H1 (cell line): Measurements from ENCODE around the gene NEB. TPM values are rescaled to one million over a fixed set of nuclear protein-coding genes. Genes with fewer than 3 reads are reported as not detected.

ENCODE experiments used
- CTCF ChIA-PET: fragments of 300-600 bp; sonication (Branson Sonifier 250); formaldehyde crosslinking; loops from one replicate; lab custom pipeline; 2021; ENCODE audit not compliant: partially characterized antibody; lab: Charles Lee
- POLR2A ChIA-PET: fragments of 300-600 bp; sonication (Branson Sonifier 250); formaldehyde crosslinking; loops from one replicate; lab custom pipeline; 2021; ENCODE audit warnings: inconsistent platforms; ENCODE audit not compliant: partially characterized antibody; lab: Charles Lee
- DNase-seq, 2 experiments: peaks; one replicate each; pipeline versions ENCODE4 v3.0.0 to v3.0.0-alpha.2; 2010 to 2022; ENCODE audit warnings: low spot score in 2 of 2, low read depth in 1 of 2, mixed read lengths in 1 of 2
- FAIRE-seq: peaks from 2 replicates; lab custom pipeline; 2011; peaks lifted over from hg19 to GRCh38; lab: Jason Lieb, UNC
- H2AFZ ChIP-seq: 2 replicates; pipeline ENCODE4 v1.8.1; 2012; ENCODE audit warnings: low read length, inconsistent platforms
- H2AK5ac ChIP-seq: 2 replicates; pipeline ENCODE4 v1.6.1; 2013; ENCODE audit warnings: low read depth, low read length
- H2BK120ac ChIP-seq: replicated peaks from 2 replicates; pipeline ENCODE3; 2013; ENCODE audit warnings: low read depth, low read length, inconsistent platforms
- H2BK12ac ChIP-seq: 2 replicates; pipeline ENCODE4 v1.6.1; 2013; ENCODE audit warnings: low read depth, low read length
- H2BK15ac ChIP-seq: 2 replicates; pipeline ENCODE4 v1.6.1; 2013; ENCODE audit warnings: low read length
- H2BK20ac ChIP-seq: 2 replicates; pipeline ENCODE4 v1.6.1; 2013; ENCODE audit warnings: low read length
- H2BK5ac ChIP-seq: 2 replicates; pipeline ENCODE4 v1.6.1; 2013; ENCODE audit warnings: low read depth, low read length
- H3K14ac ChIP-seq: 2 replicates; pipeline ENCODE4 v1.6.1; 2013; ENCODE audit warnings: inconsistent platforms; ENCODE audit not compliant: insufficient read length
- H3K18ac ChIP-seq: 2 replicates; pipeline ENCODE4 v1.6.1; 2013; ENCODE audit warnings: low read length; ENCODE audit errors: extremely low read depth
- H3K23ac ChIP-seq: 2 replicates; pipeline ENCODE4 v1.6.1; 2013; ENCODE audit warnings: inconsistent platforms; ENCODE audit not compliant: insufficient read length
- H3K23me2 ChIP-seq: 2 replicates; pipeline ENCODE4 v1.6.1; 2013; ENCODE audit warnings: low read depth, low read length
- H3K27ac ChIP-seq: 2 replicates; pipeline ENCODE4 v1.6.1; 2011; ENCODE audit warnings: low read depth, low read length, inconsistent platforms
- H3K27me3 ChIP-seq, 4 experiments: replicated peaks in 1 of 4; 1 replicate in 1 of 4; 2 replicates in 3 of 4; pipeline versions ENCODE4 v1.6.1 to v1.8.1; 2011 to 2013; ENCODE audit warnings: low read length in 3 of 4, mild to moderate bottlenecking in 3 of 4, inconsistent platforms in 2 of 4, mixed read lengths in 2 of 4, moderate library complexity in 1 of 4; ENCODE audit not compliant: control insufficient read depth in 3 of 4, insufficient read depth in 3 of 4; ENCODE audit errors: extremely low read depth in 1 of 4
- H3K36me3 ChIP-seq, 4 experiments: 2 replicates each; pipeline versions ENCODE4 v1.6.1 to v1.8.1; 2011 to 2013; ENCODE audit warnings: mild to moderate bottlenecking in 4 of 4, low read length in 3 of 4, moderate library complexity in 2 of 4, control low read depth in 1 of 4, inconsistent platforms in 1 of 4; ENCODE audit not compliant: insufficient read depth in 4 of 4, control insufficient read depth in 2 of 4
- H3K4ac ChIP-seq: replicated peaks from 2 replicates; pipeline ENCODE3; 2013; ENCODE audit warnings: low read length, low read depth, mixed read lengths, inconsistent platforms; ENCODE audit not compliant: insufficient read length
- H3K4me1 ChIP-seq, 4 experiments: replicated peaks in 1 of 4; 1 replicate in 1 of 4; 2 replicates in 3 of 4; pipeline versions ENCODE4 v1.6.1 to v1.8.1; 2011 to 2013; ENCODE audit warnings: low read length in 3 of 4, inconsistent platforms in 2 of 4, mixed read lengths in 1 of 4; ENCODE audit not compliant: insufficient read depth in 4 of 4, control insufficient read depth in 3 of 4
- H3K4me2 ChIP-seq, 2 experiments: 2 replicates each; pipeline versions ENCODE4 v1.6.1 to v1.8.1; 2011 to 2013; ENCODE audit warnings: low read depth in 2 of 2, low read length in 2 of 2, control low read depth in 1 of 2, inconsistent platforms in 1 of 2, mild to moderate bottlenecking in 1 of 2; ENCODE audit not compliant: insufficient read depth in 1 of 2
- H3K4me3 ChIP-seq, 4 experiments: fragments of 200-600, 300-600 bp in 1 of 4; sonication (generic), shearing (Covaris generic), sonication (Bioruptor Twin) in 1 of 4; 2 replicates each; pipeline versions ENCODE4 v1.5.1 to v1.8.1; 2011 to 2016; ENCODE audit warnings: low read length in 4 of 4, low read depth in 3 of 4, control low read depth in 2 of 4, inconsistent platforms in 2 of 4, mild to moderate bottlenecking in 2 of 4, mixed read lengths in 1 of 4, moderate library complexity in 1 of 4; ENCODE audit not compliant: insufficient read depth in 2 of 4; ENCODE audit errors: extremely low read depth in 1 of 4
- H3K56ac ChIP-seq: replicated peaks from 2 replicates; pipeline ENCODE3; 2013; ENCODE audit warnings: low read depth, mild to moderate bottlenecking, mixed read lengths, low read length, inconsistent platforms; ENCODE audit not compliant: insufficient read length
- H3K79me1 ChIP-seq: 2 replicates; pipeline ENCODE4 v1.6.1; 2013; ENCODE audit warnings: low read depth, low read length, control low read depth
- H3K79me2 ChIP-seq, 2 experiments: 2 replicates each; pipeline versions ENCODE4 v1.6.1 to v1.8.1; 2012 to 2013; ENCODE audit warnings: low read length in 2 of 2, mild to moderate bottlenecking in 2 of 2, inconsistent platforms in 1 of 2; ENCODE audit not compliant: insufficient read depth in 2 of 2, control insufficient read depth in 1 of 2
- H3K9ac ChIP-seq, 4 experiments: replicated peaks in 1 of 4; 1 replicate in 1 of 4; 2 replicates in 3 of 4; pipeline versions ENCODE4 v1.6.1 to v1.8.1; 2011 to 2013; ENCODE audit warnings: low read depth in 3 of 4, low read length in 3 of 4, control low read depth in 2 of 4, mild to moderate bottlenecking in 2 of 4, moderate library complexity in 2 of 4, inconsistent platforms in 1 of 4; ENCODE audit errors: extremely low read depth in 1 of 4
- H3K9me3 ChIP-seq, 2 experiments: 2 replicates each; pipeline versions ENCODE4 v1.6.1 to v1.8.1; 2012 to 2013; ENCODE audit warnings: mild to moderate bottlenecking in 2 of 2, moderate library complexity in 2 of 2, control low read depth in 1 of 2, inconsistent platforms in 1 of 2, low read depth in 1 of 2, low read length in 1 of 2, mixed read lengths in 1 of 2; ENCODE audit not compliant: insufficient read depth in 2 of 2
- H4K20me1 ChIP-seq, 2 experiments: replicated peaks in 1 of 2; 2 replicates each; pipeline versions ENCODE3 to v1.8.1; 2011 to 2013; ENCODE audit warnings: inconsistent platforms in 2 of 2, low read length in 2 of 2, mild to moderate bottlenecking in 1 of 2; ENCODE audit not compliant: insufficient read depth in 2 of 2, control insufficient read depth in 1 of 2
- H4K5ac ChIP-seq: 2 replicates; pipeline ENCODE4 v1.6.1; 2013; ENCODE audit warnings: low read length, low read depth, mixed read lengths, inconsistent platforms; ENCODE audit not compliant: insufficient read length
- H4K8ac ChIP-seq: 2 replicates; pipeline ENCODE4 v1.8.0; 2013; ENCODE audit warnings: mild to moderate bottlenecking, moderate library complexity, low read length, inconsistent platforms; ENCODE audit not compliant: insufficient read depth; ENCODE audit errors: extremely low read depth
- H4K91ac ChIP-seq: replicated peaks from 2 replicates; pipeline ENCODE3; 2013; ENCODE audit warnings: low read length, mixed read lengths, inconsistent platforms; ENCODE audit not compliant: insufficient read length
- ASH2L ChIP-seq: fragments of 200-600, 300-600 bp; sonication (generic); IDR thresholded peaks from one replicate; pipeline ENCODE4 v1.7.1; 2017; ENCODE audit warnings: low read length
- CBX5 ChIP-seq: fragments of 300-800, 300-1000 bp; sonication (generic); IDR thresholded peaks from 2 replicates; pipeline ENCODE4 v1.7.1; 2016; ENCODE audit warnings: antibody characterized with exemption, low read length, low read depth
- EGR1 ChIP-seq: IDR thresholded peaks from 2 replicates; pipeline ENCODE4 v1.6.1; 2011; ENCODE audit warnings: low read depth, low read length, borderline replicate concordance
- MAFK ChIP-seq: IDR thresholded peaks from 2 replicates; pipeline ENCODE4 v1.6.1; 2012; ENCODE audit warnings: low read depth, mild to moderate bottlenecking, improper control_type of control experiment, low read length
- NRF1 ChIP-seq: IDR thresholded peaks from 2 replicates; pipeline ENCODE4 v1.6.1; 2011; ENCODE audit warnings: mild to moderate bottlenecking, low read depth, low read length, improper control_type of control experiment
- SP1 ChIP-seq: IDR thresholded peaks from 2 replicates; pipeline ENCODE4 v1.6.1; 2011; ENCODE audit warnings: low read depth, low read length
- SUZ12 ChIP-seq: fragments of 200-600 bp; sonication (generic); IDR thresholded peaks from 2 replicates; pipeline ENCODE4 v1.6.1; 2012; ENCODE audit warnings: mild to moderate bottlenecking, inconsistent platforms, low read length, moderate library complexity, mixed read lengths
- TAF7 ChIP-seq: optimal IDR thresholded peaks from 2 replicates; pipeline ENCODE3; 2011; ENCODE audit warnings: low read depth, mild to moderate bottlenecking, inconsistent platforms, low read length, moderate library complexity, borderline replicate concordance
- TBP ChIP-seq: IDR thresholded peaks from 2 replicates; pipeline ENCODE4 v1.6.1; 2011; ENCODE audit warnings: low read depth, low read length, improper control_type of control experiment
- WGBS, 2 experiments: shearing (Covaris generic) in 1 of 2; methylation state at CpG; one replicate each; pipeline versions ENCODE4 v1.1.6 to v1.1.7; 2013 to 2015; ENCODE audit warnings: low lambda C conversion rate in 2 of 2, mixed read lengths in 2 of 2, inconsistent platforms in 1 of 2, low coverage in 1 of 2, missing lambda C conversion rate in 1 of 2; ENCODE audit not compliant: insufficient replicate concordance in 2 of 2, insufficient coverage in 1 of 2, insufficient read length in 1 of 2; ENCODE audit errors: extremely low coverage in 1 of 2, missing lambda C conversion rate in 1 of 2; 5-methylcytosine and 5-hydroxymethylcytosine counted together
- polyA plus RNA-seq, 7 experiments: library from polyadenylated mRNA; depleted of rRNA in 3 of 7; stranded (reverse) in 5 of 7; unstranded in 2 of 7; fragments of >200 nt in 5 of 7; fragments of 200-250 nt in 2 of 7; gene quantifications; 1 replicate in 5 of 7; 2 replicates in 1 of 7; 4 replicates in 1 of 7; pipeline versions ENCODE4 v1.2.1 to v1.2.3, GENCODE V29; 2011 to 2013; ENCODE audit warnings: missing spikeins in 2 of 7, mixed read lengths in 2 of 7
- total RNA-seq: library from RNA; stranded (reverse); fragmentation: NEBNext Ultra II Directional; extraction: Animal tissue kit (Norgen Biotek cat#: 25700); gene quantifications from 2 replicates; pipeline ENCODE4 v1.2.1, GENCODE V29; 2021

Gene NEB
- total and polyA plus RNA-seq, 2 of the 8 experiments (the other 6 are each of a cell fraction or from before 2014, with no cell fraction given) = 1.4 to 2.5 TPM

DNA sequence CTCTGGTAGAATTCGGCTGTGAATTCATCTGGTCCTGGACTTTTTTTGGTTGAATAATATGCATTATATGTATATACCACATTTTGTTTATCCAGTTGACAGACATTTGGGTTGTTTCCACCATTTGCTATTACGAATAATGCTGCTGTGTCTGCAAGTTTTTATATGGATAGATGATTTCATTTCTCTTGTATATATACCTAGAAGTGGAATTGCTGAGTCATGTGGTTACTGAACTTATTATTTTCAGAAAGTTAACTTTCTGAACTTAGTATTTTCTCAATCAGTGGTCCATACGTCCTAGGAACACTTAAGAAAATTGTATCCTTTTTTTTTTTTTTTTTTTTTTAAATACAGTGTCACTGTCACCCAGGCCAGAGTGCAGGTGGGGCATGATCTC is 261.3 kb downstream of the NEB start:
- no peak overlapping the region for H3K4ac ChIP-seq
- no peak overlapping the region for H3K27ac ChIP-seq
- FAIRE-seq (no peak), DNase-seq (no peak)
- H3K36me3 ChIP-seq = peaks cover 25 to 78% (median 51%) of the 10 kb centered on the region in 4 experiments
- H4K91ac ChIP-seq = no peak overlapping the region
- H4K5ac ChIP-seq = no peak overlapping the region
- peaks cover 0 to 28% of the 10 kb centered on the region in 2 experiments; a peak in 2 of 4 replicates for H3K79me2 ChIP-seq
- H3K23ac ChIP-seq = no peak overlapping the region
- H3K56ac ChIP-seq = no peak overlapping the region
- H3K79me1 ChIP-seq = no peaks in the 10 kb centered on the region
- H3K4me2 ChIP-seq = no peak overlapping the region
- H3K23me2 ChIP-seq = no peaks in the 10 kb centered on the region
- H4K8ac ChIP-seq = no peak overlapping the region
- no peak overlapping the region for H2BK20ac ChIP-seq
- H2BK5ac ChIP-seq = no peak overlapping the region
- H3K4me3 ChIP-seq = no peak overlapping the region
- no peaks in the 10 kb centered on the region for H3K9me3 ChIP-seq
- no peak overlapping the region for H2AK5ac ChIP-seq
- H2AFZ ChIP-seq = no peak overlapping the region
- H3K14ac ChIP-seq = no peak overlapping the region
- no peak overlapping the region for H2BK12ac ChIP-seq
- no peak overlapping the region for H2BK120ac ChIP-seq
- CTCF ChIA-PET = no interaction called here
- no peaks in the 10 kb centered on the region for H3K27me3 ChIP-seq
- 79% methylated on average over 3 of the region's 3 CpGs; no CpG with 5 or more reads in 1 of the 2 experiments for WGBS, 2 experiments
- H3K9ac ChIP-seq = no peak overlapping the region
- POLR2A ChIA-PET = interaction anchor here (1.7 kb wide), 1 partner anchor 10 kb away, joined by 3 read pairs; no protein-coding TSS in a partner anchor
- TF ChIP-seq ASH2L = no peak
- no peak for TF ChIP-seq TBP
- TF ChIP-seq NRF1 = no peak
- TF ChIP-seq MAFK = peak; percentile 14; the same call in 1 of the 2 replicates
- no peak for TF ChIP-seq EGR1
- no peak for TF ChIP-seq CBX5
- no peak for TF ChIP-seq SUZ12
- TF ChIP-seq TAF7 = no peak
- TF ChIP-seq SP1 = no peak
- no peak overlapping the region for H3K18ac ChIP-seq
- no peak overlapping the region for H2BK15ac ChIP-seq
- no peaks in the 10 kb centered on the region for H4K20me1 ChIP-seq
- H3K4me1 ChIP-seq = no peaks in the 10 kb centered on the region
